A549 (cell line): ENCODE results near the gene SCN1A.

Experiments
- CEBPB ChIP-seq, 2 experiments: fragments of >200 bp in 1 of 2; sonication (Bioruptor Twin) in 1 of 2; formaldehyde crosslinking in 1 of 2; IDR thresholded peaks; 2 replicates each; pipeline ENCODE4 v1.6.1; 2012 to 2016
- MAFK ChIP-seq: fragments of 450-650 bp; IDR thresholded peaks from 2 replicates; pipeline ENCODE4 v1.6.1; 2014; ENCODE audit not compliant: partially characterized antibody
- POLR2A ChIP-seq: IDR thresholded peaks from 2 replicates; pipeline ENCODE4 v1.6.1; 2012; ENCODE audit warnings: mild to moderate bottlenecking, low read length
- RARB ChIP-seq: fragments of 250-450 bp; sonication (Bioruptor Pico); IDR thresholded peaks from 2 replicates; pipeline ENCODE4 v1.8.0; 2021; ENCODE audit warnings: mild to moderate bottlenecking, moderate library complexity
- RFX5 ChIP-seq: fragments of 450-650 bp; IDR thresholded peaks from 2 replicates; pipeline ENCODE4 v1.7.1; 2014; ENCODE audit warnings: antibody characterized with exemption, mild to moderate bottlenecking, moderate library complexity
- TF ChIP-seq, protein P1 (sequence below): fragments of >200 bp; sonication (Bioruptor Twin); formaldehyde crosslinking; IDR thresholded peaks from 3 replicates; pipeline ENCODE4 v1.5.1; 2016

DNA sequence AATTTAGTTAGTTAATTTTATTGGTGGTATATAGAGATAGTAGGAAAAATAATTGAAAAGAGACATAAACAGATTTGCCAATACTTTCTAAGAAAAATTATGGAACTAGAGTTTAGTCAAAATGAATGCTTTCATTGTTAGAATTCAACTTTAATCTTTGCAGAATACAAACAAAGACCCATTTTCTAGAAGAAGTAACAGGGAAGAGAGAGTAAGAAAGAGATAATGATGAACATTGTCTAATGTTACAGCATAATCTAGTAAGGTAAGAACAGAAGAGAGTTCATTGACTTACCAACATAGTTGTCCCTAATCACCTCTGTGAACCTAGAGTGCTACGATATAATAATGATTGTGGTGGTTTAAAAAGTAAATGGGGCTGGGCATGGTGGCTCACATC is 23.7 kb downstream of the SCN1A start:
- TF ChIP-seq RARB (no peak), MAFK (no peak), RFX5 (no peak), CEBPB (IDR thresholded peaks at IDR 0.05) (no peak), POLR2A (no peak)
- TF ChIP-seq, protein P1, sequence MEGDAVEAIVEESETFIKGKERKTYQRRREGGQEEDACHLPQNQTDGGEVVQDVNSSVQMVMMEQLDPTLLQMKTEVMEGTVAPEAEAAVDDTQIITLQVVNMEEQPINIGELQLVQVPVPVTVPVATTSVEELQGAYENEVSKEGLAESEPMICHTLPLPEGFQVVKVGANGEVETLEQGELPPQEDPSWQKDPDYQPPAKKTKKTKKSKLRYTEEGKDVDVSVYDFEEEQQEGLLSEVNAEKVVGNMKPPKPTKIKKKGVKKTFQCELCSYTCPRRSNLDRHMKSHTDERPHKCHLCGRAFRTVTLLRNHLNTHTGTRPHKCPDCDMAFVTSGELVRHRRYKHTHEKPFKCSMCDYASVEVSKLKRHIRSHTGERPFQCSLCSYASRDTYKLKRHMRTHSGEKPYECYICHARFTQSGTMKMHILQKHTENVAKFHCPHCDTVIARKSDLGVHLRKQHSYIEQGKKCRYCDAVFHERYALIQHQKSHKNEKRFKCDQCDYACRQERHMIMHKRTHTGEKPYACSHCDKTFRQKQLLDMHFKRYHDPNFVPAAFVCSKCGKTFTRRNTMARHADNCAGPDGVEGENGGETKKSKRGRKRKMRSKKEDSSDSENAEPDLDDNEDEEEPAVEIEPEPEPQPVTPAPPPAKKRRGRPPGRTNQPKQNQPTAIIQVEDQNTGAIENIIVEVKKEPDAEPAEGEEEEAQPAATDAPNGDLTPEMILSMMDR: no peak
